Adrenal gland (tissue), 12 donors: ENCODE measurements around the gene APOL6. TPM values are rescaled to one million over a fixed set of nuclear protein-coding genes. Genes with fewer than 3 reads are reported as not detected.

Source experiments
- DNase-seq, 7 donors: peaks; one replicate each; pipeline ENCODE4 v3.0.0-alpha.2; 2019 to 2020
- H3K27ac ChIP-seq, 5 donors: fragments of 200-600 bp; sonication (generic) in 4 of 5; 1 replicate in 3 of 5; 2 replicates in 2 of 5; pipeline versions ENCODE4 v1.5.1 to v1.8.0; 2016 to 2020; ENCODE audit warnings: mild to moderate bottlenecking in 1 of 5
- H3K27me3 ChIP-seq: fragments of 200-600 bp; 2 replicates; pipeline ENCODE4 v1.8.0; 2021
- H3K36me3 ChIP-seq, 2 donors: fragments of 200-600 bp; replicated peaks in 1 of 2; 1 replicate in 1 of 2; 2 replicates in 1 of 2; pipeline versions ENCODE4 v1.5.1 to v1.8.0; 2018 to 2022
- H3K4me1 ChIP-seq, 2 donors: fragments of 200-600 bp; replicated peaks in 1 of 2; 1 replicate in 1 of 2; 2 replicates in 1 of 2; pipeline versions ENCODE4 v1.5.1 to v1.8.0; 2018 to 2021
- H3K4me3 ChIP-seq, 4 donors: fragments of 200-600 bp; sonication (generic) in 3 of 4; one replicate each; pipeline ENCODE4 v1.5.1; 2016 to 2018
- H3K9me3 ChIP-seq, 3 donors: fragments of 200-600 bp; sonication (generic) in 1 of 3; replicated peaks in 1 of 3; 1 replicate in 2 of 3; 2 replicates in 1 of 3; pipeline versions ENCODE4 v1.5.1 to v1.8.0; 2016 to 2021
- POLR2A ChIP-seq, 2 donors: fragments of 450-650 bp; IDR thresholded peaks; one replicate each; pipeline ENCODE4 v1.6.1; 2017; ENCODE audit warnings: antibody characterized with exemption in 2 of 2, mild to moderate bottlenecking in 2 of 2, moderate library complexity in 1 of 2
- WGBS, 4 donors: extraction: QIAGEN DNeasy Blood & Tissue Kit in 2 of 4; methylation state at CpG; one replicate each; pipeline versions ENCODE4 v1.1.5 to v1.1.7; 2013 to 2017; 5-methylcytosine and 5-hydroxymethylcytosine counted together
- intact Hi-C, 2 donors: fragments of 100-400 bp; cut with DNase I; formaldehyde crosslinking; loops; one replicate each; pipeline versions ENCODE4 v1.14.1 to v1.15.0; 2022 to 2023
- polyA plus RNA-seq, 3 donors: library from polyadenylated mRNA; stranded (reverse); fragments of 200-250 nt in 2 of 3; fragments of 350-450 nt in 1 of 3; fragmentation: Illumina TruSeq in 1 of 3; extraction: RNeasy Lipid Tissue Mini Kit (QIAGEN cat#74804) in 1 of 3; gene quantifications; one replicate each; pipeline ENCODE4 v1.2.3, GENCODE V29; 2013 to 2014
- total RNA-seq, 9 donors: library from RNA; depleted of rRNA in 4 of 9; stranded (reverse); fragments of >200 nt in 4 of 9; fragments of 120-200 nt in 1 of 9; fragmentation: NEBNext Ultra II Directional in 1 of 9; extraction: Animal tissue kit (Norgen Biotek cat#: 25700) in 1 of 9; gene quantifications; one replicate each; pipeline versions ENCODE4 v1.1.0 to v1.2.4, GENCODE V29; 2013 to 2023
- TF ChIP-seq, protein P1 (sequence below), 6 experiments: fragments of 450-650 bp in 4 of 6; fragments of 200-600 bp in 2 of 6; sonication (generic) in 1 of 6; IDR thresholded peaks; 1 replicate in 5 of 6; 2 replicates in 1 of 6; pipeline versions ENCODE4 v1.5.1 to v1.8.0; 2016 to 2021; ENCODE audit warnings: antibody characterized with exemption in 6 of 6, mild to moderate bottlenecking in 2 of 6, moderate library complexity in 1 of 6
- donor health status: healthy with polysubstance abuse.
- donor health status: Bipolar disorder and iron deficiency.
- donor health status: DM: yes; HTN: yes; CAD: no.
- donor health status: DM: no; HTN: no; CAD: no.
- donor health status: DM: no; HTN: no; CAD: no.
- donor health status: DM: yes; HTN: yes; CAD: no.

Gene APOL6
- total and polyA plus RNA-seq, 12 donors = 6.5 to 37.9 (median 18.5) TPM

- Histone ChIP-seq H3K27me3 (no peaks in the 10 kb centered on the region), H3K4me3 (no peak overlapping the region), H3K27ac (no peak overlapping the region), H3K9me3 (no peaks in the 10 kb centered on the region), H3K36me3 (no peaks in the 10 kb centered on the region), H3K4me1 (peaks cover 0 to 8% of the 10 kb centered on the region in 2 donors)
- TF ChIP-seq, protein P1, sequence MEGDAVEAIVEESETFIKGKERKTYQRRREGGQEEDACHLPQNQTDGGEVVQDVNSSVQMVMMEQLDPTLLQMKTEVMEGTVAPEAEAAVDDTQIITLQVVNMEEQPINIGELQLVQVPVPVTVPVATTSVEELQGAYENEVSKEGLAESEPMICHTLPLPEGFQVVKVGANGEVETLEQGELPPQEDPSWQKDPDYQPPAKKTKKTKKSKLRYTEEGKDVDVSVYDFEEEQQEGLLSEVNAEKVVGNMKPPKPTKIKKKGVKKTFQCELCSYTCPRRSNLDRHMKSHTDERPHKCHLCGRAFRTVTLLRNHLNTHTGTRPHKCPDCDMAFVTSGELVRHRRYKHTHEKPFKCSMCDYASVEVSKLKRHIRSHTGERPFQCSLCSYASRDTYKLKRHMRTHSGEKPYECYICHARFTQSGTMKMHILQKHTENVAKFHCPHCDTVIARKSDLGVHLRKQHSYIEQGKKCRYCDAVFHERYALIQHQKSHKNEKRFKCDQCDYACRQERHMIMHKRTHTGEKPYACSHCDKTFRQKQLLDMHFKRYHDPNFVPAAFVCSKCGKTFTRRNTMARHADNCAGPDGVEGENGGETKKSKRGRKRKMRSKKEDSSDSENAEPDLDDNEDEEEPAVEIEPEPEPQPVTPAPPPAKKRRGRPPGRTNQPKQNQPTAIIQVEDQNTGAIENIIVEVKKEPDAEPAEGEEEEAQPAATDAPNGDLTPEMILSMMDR (IDR thresholded peaks at IDR 0.05) = no peak
- no peak for TF ChIP-seq POLR2A (IDR thresholded peaks at IDR 0.05)
- DNase-seq = no peak
- intact Hi-C loops = no loop called here
- WGBS, 4 donors = 83 to 95% (median 89%) methylated on average over 3 to 4 of the region's 4 CpGs
These were observed 38.5 kb upstream of the APOL6 start for GRCh38 chr22:35609761-35610160.

- intact Hi-C loops = no loop called here
- Histone ChIP-seq H3K4me3 (no peak overlapping the region), H3K36me3 (no peaks in the 10 kb centered on the region), H3K9me3 (no peaks in the 10 kb centered on the region), H3K27me3 (no peaks in the 10 kb centered on the region), H3K27ac (no peak overlapping the region), H3K4me1 (peaks cover 0 to 8% of the 10 kb centered on the region in 2 donors)
- TF ChIP-seq, protein P1 (IDR thresholded peaks at IDR 0.05) = no peak
- TF ChIP-seq POLR2A (IDR thresholded peaks at IDR 0.05) = no peak
- no peak for DNase-seq
- WGBS, 4 donors = 73 to 86% (median 82%) methylated on average over 9 to 10 of the region's 10 CpGs
These were observed 37.5 kb upstream of the APOL6 start for GRCh38 chr22:35610741-35611140.

GRCh38 chr22:35611200-35611890 is 36.9 kb upstream of the APOL6 start:
- 83 to 96% (median 85%) methylated on average over 6 of the region's 6 CpGs for WGBS, 4 donors
- Histone ChIP-seq H3K4me1 (peaks cover 0 to 8% of the 10 kb centered on the region in 2 donors), H3K4me3 (no peak overlapping the region), H3K27ac (peak overlapping the region in 1 of 5 donors; percentile 66), H3K36me3 (no peaks in the 10 kb centered on the region), H3K9me3 (no peaks in the 10 kb centered on the region), H3K27me3 (no peaks in the 10 kb centered on the region)
- intact Hi-C loops = no loop called here
- no peak for DNase-seq
- TF ChIP-seq, protein P1 (IDR thresholded peaks at IDR 0.05) = no peak
- no peak for TF ChIP-seq POLR2A (IDR thresholded peaks at IDR 0.05)

DNA sequence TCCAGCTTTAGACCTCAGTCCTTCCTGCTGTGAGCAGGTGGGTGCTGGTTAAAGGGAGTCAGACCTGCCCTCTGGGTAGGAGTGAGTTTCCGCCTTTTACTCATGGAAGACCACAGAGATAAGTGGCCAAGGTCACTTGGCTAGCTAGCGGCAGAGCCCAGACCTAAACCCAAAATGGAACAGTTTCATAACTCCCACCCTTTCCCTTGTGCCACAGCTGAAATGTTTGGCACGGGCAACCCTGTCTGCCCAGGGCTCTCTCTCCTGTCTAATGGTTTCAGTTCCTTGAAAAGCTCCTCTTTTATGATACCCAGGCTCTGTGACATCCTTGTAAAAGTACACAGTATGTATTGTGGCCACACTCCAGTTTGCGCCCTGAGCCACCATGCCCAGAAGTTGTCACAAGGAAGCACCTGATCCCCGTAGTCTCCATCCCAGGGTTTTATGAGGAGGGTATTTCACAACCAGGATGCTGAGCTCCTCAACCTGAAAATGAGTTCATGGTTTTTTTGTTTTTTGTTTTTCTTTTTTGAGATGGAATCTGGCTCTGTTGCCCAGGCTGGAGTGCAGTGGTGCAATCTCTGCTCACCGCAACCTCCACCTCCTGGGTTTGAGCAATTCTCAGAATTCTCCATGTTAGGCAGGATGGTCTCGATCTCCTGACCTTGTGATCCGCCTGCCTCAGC is 36.2 kb upstream of the APOL6 start:
- no peaks in the 10 kb centered on the region for H3K36me3 ChIP-seq
- intact Hi-C loops = no loop called here
- WGBS, 4 donors = 47 to 52% (median 50%) methylated on average over 8 of the region's 8 CpGs
- peak overlapping the region in 1 of 5 donors; percentile 66 for H3K27ac ChIP-seq
- peak in 4 of 7 donors; percentile 43 to 64 (median 60) for DNase-seq
- peaks cover 0 to 8% of the 10 kb centered on the region in 2 donors for H3K4me1 ChIP-seq
- H3K27me3 ChIP-seq = no peaks in the 10 kb centered on the region
- H3K9me3 ChIP-seq = no peaks in the 10 kb centered on the region
- H3K4me3 ChIP-seq = no peak overlapping the region
- TF ChIP-seq, protein P1 (IDR thresholded peaks at IDR 0.05) = no peak
- TF ChIP-seq POLR2A (IDR thresholded peaks at IDR 0.05) = no peak
